HG02852 (cell line): ENCODE measurements around the gene PRDM16.

Source experiments
- ATAC-seq: cut with Tn5 transposase; IDR thresholded peaks from one replicate; pipeline ENCODE4 v1.9.1; 2021; ENCODE audit warnings: mild to moderate bottlenecking, moderate library complexity; ENCODE audit not compliant: unreplicated experiment

The PRDM16 gene

GRCh38 chr1:3196577-3197245, 127.7 kb downstream of the PRDM16 start:
- ATAC-seq: no peak

- ATAC-seq: no peak
Measured at GRCh38 chr1:3197781-3198316, 128.8 kb downstream of the PRDM16 start.

- no peak for ATAC-seq
Measured at GRCh38 chr1:3198371-3199271, 129.6 kb downstream of the PRDM16 start.

GRCh38 chr1:3204725-3205124, 135.7 kb downstream of the PRDM16 start:
- no peak for ATAC-seq

- no peak for ATAC-seq
Measured at GRCh38 chr1:3205815-3206214, 136.8 kb downstream of the PRDM16 start.

- no peak for ATAC-seq
Measured at GRCh38 chr1:3206696-3207095, 137.7 kb downstream of the PRDM16 start.

- no peak for ATAC-seq
Measured at GRCh38 chr1:3207217-3207848, 138.3 kb downstream of the PRDM16 start.

- ATAC-seq: no peak
Measured at GRCh38 chr1:3208819-3209200, 139.8 kb downstream of the PRDM16 start.

GRCh38 chr1:3209201-3209600, 140.2 kb downstream of the PRDM16 start:
- ATAC-seq: no peak

- ATAC-seq: no peak
Measured at GRCh38 chr1:3211582-3212375, 142.8 kb downstream of the PRDM16 start.

GRCh38 chr1:3212453-3213355, 143.7 kb downstream of the PRDM16 start:
- ATAC-seq: no peak

- ATAC-seq: no peak
Measured at GRCh38 chr1:3213730-3214129, 144.7 kb downstream of the PRDM16 start.

GRCh38 chr1:3215198-3216014, 146.4 kb downstream of the PRDM16 start:
- no peak for ATAC-seq

GRCh38 chr1:3216015-3216391, 147.0 kb downstream of the PRDM16 start:
- no peak for ATAC-seq

- no peak for ATAC-seq
Measured at GRCh38 chr1:3217181-3217641, 148.2 kb downstream of the PRDM16 start.

GRCh38 chr1:3217979-3218679, 149.1 kb downstream of the PRDM16 start:
- no peak for ATAC-seq

- no peak for ATAC-seq
Measured at GRCh38 chr1:3219005-3219790, 150.2 kb downstream of the PRDM16 start.
